Measurements from ENCODE around the gene PLS3. TPM values are rescaled to one million over a fixed set of nuclear protein-coding genes. Genes with fewer than 3 reads are reported as not detected.
A peak's percentile ranks its signal among the peaks of the same experiment; 100 is the strongest.

Gene PLS3
- total RNA-seq, 1 donor from 2014 or later: 417 TPM

- H3K4me3 Mint-ChIP-seq: no peak overlapping the region
- H3K27me3 Mint-ChIP-seq (ENCODE audit: low read depth): no peaks in the 10 kb centered on the region
- peaks cover 3% of the 10 kb centered on the region for H3K36me3 Mint-ChIP-seq
- peaks cover 62% of the 10 kb centered on the region for H3K4me1 Mint-ChIP-seq
- H3K9me3 Mint-ChIP-seq: no peaks in the 10 kb centered on the region
- peak overlapping the region; percentile 88 for H3K27ac Mint-ChIP-seq
- TF ChIP-seq CTCF (IDR thresholded peaks at IDR 0.05; ENCODE audit: unreplicated experiment): no peak
- no peak for DNase-seq (ENCODE audit: low spot score in 2 of 2, unreplicated experiment in 2 of 2)
These were observed 28.4 kb downstream of the PLS3 start for GRCh38 chrX:115589419-115589818.

- no peak for DNase-seq (ENCODE audit: low spot score in 2 of 2, unreplicated experiment in 2 of 2)
- Mint-ChIP-seq H3K9me3 (no peaks in the 10 kb centered on the region), H3K4me3 (no peak overlapping the region), H3K4me1 (peaks cover 70% of the 10 kb centered on the region), H3K27ac (peak overlapping the region; percentile 95), H3K36me3 (peaks cover 7% of the 10 kb centered on the region), H3K27me3 (ENCODE audit: low read depth) (no peaks in the 10 kb centered on the region)
- no peak for TF ChIP-seq CTCF (IDR thresholded peaks at IDR 0.05; ENCODE audit: unreplicated experiment)
These were observed 30.4 kb downstream of the PLS3 start for GRCh38 chrX:115591420-115591819.

GRCh38 chrX:115591856-115592842, 31.2 kb downstream of the PLS3 start:
- peak overlapping the region; percentile 95 for H3K27ac Mint-ChIP-seq

GRCh38 chrX:115592997-115593734, 32.2 kb downstream of the PLS3 start:
- DNase-seq (ENCODE audit: low spot score in 2 of 2, unreplicated experiment in 2 of 2): no peak
- Mint-ChIP-seq H3K27me3 (ENCODE audit: low read depth) (no peaks in the 10 kb centered on the region), H3K27ac (peak overlapping the region; percentile 95), H3K4me1 (peaks cover 74% of the 10 kb centered on the region), H3K9me3 (no peaks in the 10 kb centered on the region), H3K4me3 (peak overlapping the region; percentile 64), H3K36me3 (peaks cover 10% of the 10 kb centered on the region)
- no peak for TF ChIP-seq CTCF (IDR thresholded peaks at IDR 0.05; ENCODE audit: unreplicated experiment)

More at GRCh38 chrX:115591856-115592842, 31.2 kb downstream of the PLS3 start:
- Mint-ChIP-seq H3K27me3 (ENCODE audit: low read depth) (no peaks in the 10 kb centered on the region), H3K4me1 (peaks cover 68% of the 10 kb centered on the region), H3K4me3 (peak overlapping the region; percentile 11), H3K9me3 (no peaks in the 10 kb centered on the region), H3K36me3 (peaks cover 8% of the 10 kb centered on the region)
- no peak for TF ChIP-seq CTCF (IDR thresholded peaks at IDR 0.05; ENCODE audit: unreplicated experiment)
- no peak for DNase-seq (ENCODE audit: low spot score in 2 of 2, unreplicated experiment in 2 of 2)

GRCh38 chrX:115595049-115595448, 34.1 kb downstream of the PLS3 start:
- Mint-ChIP-seq H3K27ac (peak overlapping the region; percentile 95), H3K4me3 (peak overlapping the region; percentile 59), H3K4me1 (peaks cover 69% of the 10 kb centered on the region), H3K27me3 (ENCODE audit: low read depth) (no peaks in the 10 kb centered on the region), H3K9me3 (no peaks in the 10 kb centered on the region), H3K36me3 (peaks cover 7% of the 10 kb centered on the region)
- TF ChIP-seq CTCF (IDR thresholded peaks at IDR 0.05; ENCODE audit: unreplicated experiment): no peak
- no peak for DNase-seq (ENCODE audit: low spot score in 2 of 2, unreplicated experiment in 2 of 2)

Data from mesothelial cell of epicardium (in vitro differentiated cells).